ENCODE measurements around the gene ASPDH. TPM values are rescaled to one million over a fixed set of nuclear protein-coding genes. Genes with fewer than 3 reads are reported as not detected.

The ASPDH gene
- polyA plus RNA-seq, 1 donor (not counting 4 experiments of a cell fraction or from before 2014, with no cell fraction given), result not detected

DNA sequence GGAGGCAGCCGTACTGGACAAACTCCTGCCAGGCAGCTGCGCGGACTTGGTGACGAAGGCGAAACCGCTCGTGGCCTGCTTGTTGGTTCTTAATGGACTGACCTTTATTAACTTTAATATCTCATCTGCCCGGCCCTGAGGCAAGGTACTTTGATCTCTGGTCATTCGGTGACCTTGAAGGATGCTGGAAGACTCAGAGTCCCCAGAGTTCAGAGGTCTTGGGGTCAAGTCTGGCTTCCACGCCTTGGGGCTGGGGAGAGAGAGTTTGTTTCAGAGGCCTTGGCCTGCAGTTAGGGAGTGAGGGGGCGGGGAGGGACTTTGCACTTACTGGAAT is 47.0 kb downstream of the ASPDH start:
- Histone ChIP-seq H3K36me3 (ENCODE audit: control insufficient read depth in 2 of 2, extremely low read depth in 1 of 2, insufficient read depth in 2 of 2, low read length in 2 of 2) (no peaks in the 10 kb centered on the region), H3K4me2 (ENCODE audit: control insufficient read depth, extremely low read depth, insufficient read depth, low read depth, low read length) (no peak overlapping the region), H3K27ac (ENCODE audit: control insufficient read depth, insufficient read depth, low read length) (no peak overlapping the region), H3K4me3 (ENCODE audit: control insufficient read depth in 2 of 3, extremely low read depth in 1 of 3, insufficient read depth in 2 of 3, low read depth in 1 of 3, low read length in 3 of 3) (no peak overlapping the region), H2AFZ (ENCODE audit: control insufficient read depth, low read length) (no peak overlapping the region), H3K9me1 (ENCODE audit: control insufficient read depth, extremely low read depth, insufficient read depth, low read length) (no peaks in the 10 kb centered on the region), H4K20me1 (ENCODE audit: control insufficient read depth, extremely low read depth, insufficient read depth, low read length) (no peaks in the 10 kb centered on the region), H3K9ac (ENCODE audit: control insufficient read depth, extremely low read depth, insufficient read depth, low read length) (no peak overlapping the region), H3K27me3 (ENCODE audit: control insufficient read depth, extremely low read depth, insufficient read depth, low read length) (peaks cover 11% of the 10 kb centered on the region), H3K79me2 (ENCODE audit: control insufficient read depth, insufficient read depth, low read length) (no peaks in the 10 kb centered on the region), H3K4me1 (ENCODE audit: control insufficient read depth, extremely low read depth, insufficient read depth, low read length) (no peaks in the 10 kb centered on the region), H3K9me3 (ENCODE audit: control insufficient read depth, low read depth, low read length) (no peaks in the 10 kb centered on the region)
- TF ChIP-seq, protein P1, sequence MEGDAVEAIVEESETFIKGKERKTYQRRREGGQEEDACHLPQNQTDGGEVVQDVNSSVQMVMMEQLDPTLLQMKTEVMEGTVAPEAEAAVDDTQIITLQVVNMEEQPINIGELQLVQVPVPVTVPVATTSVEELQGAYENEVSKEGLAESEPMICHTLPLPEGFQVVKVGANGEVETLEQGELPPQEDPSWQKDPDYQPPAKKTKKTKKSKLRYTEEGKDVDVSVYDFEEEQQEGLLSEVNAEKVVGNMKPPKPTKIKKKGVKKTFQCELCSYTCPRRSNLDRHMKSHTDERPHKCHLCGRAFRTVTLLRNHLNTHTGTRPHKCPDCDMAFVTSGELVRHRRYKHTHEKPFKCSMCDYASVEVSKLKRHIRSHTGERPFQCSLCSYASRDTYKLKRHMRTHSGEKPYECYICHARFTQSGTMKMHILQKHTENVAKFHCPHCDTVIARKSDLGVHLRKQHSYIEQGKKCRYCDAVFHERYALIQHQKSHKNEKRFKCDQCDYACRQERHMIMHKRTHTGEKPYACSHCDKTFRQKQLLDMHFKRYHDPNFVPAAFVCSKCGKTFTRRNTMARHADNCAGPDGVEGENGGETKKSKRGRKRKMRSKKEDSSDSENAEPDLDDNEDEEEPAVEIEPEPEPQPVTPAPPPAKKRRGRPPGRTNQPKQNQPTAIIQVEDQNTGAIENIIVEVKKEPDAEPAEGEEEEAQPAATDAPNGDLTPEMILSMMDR (optimal IDR thresholded peaks at IDR 0.05 in 1 of 3, IDR thresholded peaks at IDR 0.05 in 1 of 3, conservative IDR thresholded peaks at IDR 0.05 in 1 of 3; ENCODE audit: extremely low read depth in 1 of 3, insufficient read depth in 2 of 3, low read length in 3 of 3), result no peak
- no peak for TF ChIP-seq EZH2 (IDR thresholded peaks at IDR 0.05; ENCODE audit: low read length)
- no peak for DNase-seq (ENCODE audit: low read depth, low spot score)
- FAIRE-seq, result no peak
- dilution Hi-C loops (cut with MboI; ENCODE audit: extremely low pct_ligation_motif_present, low sequenced_read_pairs), result no loop called here

DNA sequence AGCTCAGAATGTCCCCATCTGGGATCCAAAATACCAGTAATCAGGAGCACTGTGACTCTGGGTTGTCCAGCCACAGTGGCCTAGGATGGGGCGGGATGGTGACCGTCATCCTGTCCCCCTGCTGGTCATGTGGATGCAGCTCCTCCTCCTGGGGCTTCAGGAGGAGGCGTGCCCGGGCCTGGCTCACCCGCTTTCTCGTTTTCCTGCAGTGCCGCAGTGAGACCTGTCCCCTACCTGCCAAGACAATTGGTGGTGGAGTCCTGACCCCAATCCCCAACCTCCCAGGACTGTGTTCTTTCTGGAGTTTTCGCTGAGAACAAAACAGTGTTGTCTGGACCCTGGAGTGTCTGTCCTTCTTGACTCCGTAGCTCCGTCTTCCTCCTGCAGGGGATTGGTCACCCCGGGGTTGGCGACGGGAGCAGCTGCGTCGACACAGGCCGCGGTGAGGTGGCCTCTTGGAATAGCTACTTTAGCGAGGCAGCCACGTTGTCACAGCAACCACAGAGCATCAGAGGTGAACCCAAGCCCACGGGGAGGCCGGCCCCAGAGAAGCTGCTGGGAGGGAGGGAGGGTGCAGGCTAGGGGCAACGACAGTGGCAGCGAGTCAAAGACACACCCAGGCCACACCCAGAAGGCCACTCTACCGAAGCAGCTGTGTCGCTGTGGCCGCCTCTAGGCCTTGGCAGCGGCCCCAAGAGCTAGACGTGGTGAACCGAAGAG is 47.6 kb downstream of the ASPDH start:
- H4K20me1 ChIP-seq (ENCODE audit: control insufficient read depth, extremely low read depth, insufficient read depth, low read length), result no peaks in the 10 kb centered on the region
- no peaks in the 10 kb centered on the region for H3K79me2 ChIP-seq (ENCODE audit: control insufficient read depth, insufficient read depth, low read length)
- TF ChIP-seq, protein P1 (optimal IDR thresholded peaks at IDR 0.05 in 1 of 3, IDR thresholded peaks at IDR 0.05 in 1 of 3, conservative IDR thresholded peaks at IDR 0.05 in 1 of 3; ENCODE audit: extremely low read depth in 1 of 3, insufficient read depth in 2 of 3, low read length in 3 of 3), result peak in 1 of 3 experiments; percentile 15
- no peak for TF ChIP-seq EZH2 (IDR thresholded peaks at IDR 0.05; ENCODE audit: low read length)
- no peak overlapping the region for H2AFZ ChIP-seq (ENCODE audit: control insufficient read depth, low read length)
- FAIRE-seq, result no peak
- no peaks in the 10 kb centered on the region for H3K9me3 ChIP-seq (ENCODE audit: control insufficient read depth, low read depth, low read length)
- no peaks in the 10 kb centered on the region for H3K9me1 ChIP-seq (ENCODE audit: control insufficient read depth, extremely low read depth, insufficient read depth, low read length)
- no peak overlapping the region for H3K4me2 ChIP-seq (ENCODE audit: control insufficient read depth, extremely low read depth, insufficient read depth, low read depth, low read length)
- dilution Hi-C loops (cut with MboI; ENCODE audit: extremely low pct_ligation_motif_present, low sequenced_read_pairs), result no loop called here
- H3K4me1 ChIP-seq (ENCODE audit: control insufficient read depth, extremely low read depth, insufficient read depth, low read length), result no peaks in the 10 kb centered on the region
- DNase-seq (ENCODE audit: low read depth, low spot score), result no peak
- H3K9ac ChIP-seq (ENCODE audit: control insufficient read depth, extremely low read depth, insufficient read depth, low read length), result no peak overlapping the region
- no peak overlapping the region for H3K27ac ChIP-seq (ENCODE audit: control insufficient read depth, insufficient read depth, low read length)
- H3K36me3 ChIP-seq (ENCODE audit: control insufficient read depth in 2 of 2, extremely low read depth in 1 of 2, insufficient read depth in 2 of 2, low read length in 2 of 2), result no peaks in the 10 kb centered on the region
- no peak overlapping the region for H3K4me3 ChIP-seq (ENCODE audit: control insufficient read depth in 2 of 3, extremely low read depth in 1 of 3, insufficient read depth in 2 of 3, low read depth in 1 of 3, low read length in 3 of 3)
- peaks cover 11% of the 10 kb centered on the region for H3K27me3 ChIP-seq (ENCODE audit: control insufficient read depth, extremely low read depth, insufficient read depth, low read length)

Measured in keratinocyte (primary cell).